OCI-LY7 (cell line): ENCODE results near the gene LRRC59. TPM values are rescaled to one million over a fixed set of nuclear protein-coding genes. Genes with fewer than 3 reads are reported as not detected.
A peak's percentile ranks its signal among the peaks of the same experiment; 100 is the strongest.

Experiments used
- BruUV-seq: library from RNA; stranded (reverse); fragments of 400-500 nt; replicated peaks from 2 replicates; lab custom pipeline; 2021; lab: Mats Ljungman, UMichigan
- CTCF ChIA-PET: fragments of 300-600 bp; sonication (Branson Sonifier 250); formaldehyde crosslinking; loops from one replicate; lab custom pipeline; 2022; ENCODE audit warnings: antibody characterized with exemption; ENCODE audit not compliant: unreplicated experiment; lab: Charles Lee
- POLR2A ChIA-PET: fragments of 300-600 bp; sonication (Branson Sonifier 250); formaldehyde crosslinking; loops from one replicate; lab custom pipeline; 2022; ENCODE audit warnings: antibody characterized with exemption; lab: Charles Lee
- DNase-seq: peaks from one replicate; pipeline ENCODE4 v3.0.0-alpha.2; 2015; ENCODE audit warnings: low spot score
- H2AFZ ChIP-seq: fragments of 200-600 bp; sonication (generic), shearing (Covaris generic); 2 replicates; pipeline ENCODE4 v1.6.1; 2014; ENCODE audit warnings: mild to moderate bottlenecking, antibody characterized with exemption, low read length, moderate library complexity
- H3K27ac ChIP-seq: fragments of 200-600 bp; sonication (generic); 2 replicates; pipeline ENCODE4 v1.5.1; 2014; ENCODE audit warnings: mixed run types, low read depth, mild to moderate bottlenecking, moderate library complexity, low read length, inconsistent platforms; ENCODE audit not compliant: poor library complexity, severe bottlenecking
- H3K36me3 ChIP-seq: fragments of 200-600 bp; sonication (generic); 2 replicates; pipeline ENCODE4 v1.6.1; 2014; ENCODE audit warnings: mild to moderate bottlenecking, antibody characterized with exemption, low read length, moderate library complexity, mixed read lengths; ENCODE audit not compliant: insufficient read depth
- H3K4me1 ChIP-seq: fragments of 200-600 bp; sonication (generic); 2 replicates; pipeline ENCODE4 v1.5.1; 2014; ENCODE audit warnings: mild to moderate bottlenecking, low read length; ENCODE audit not compliant: insufficient read depth, poor library complexity, severe bottlenecking
- H3K4me2 ChIP-seq: fragments of 200-600 bp; sonication (generic); 2 replicates; pipeline ENCODE4 v1.6.1; 2014; ENCODE audit warnings: mild to moderate bottlenecking, low read length
- H3K4me3 ChIP-seq: fragments of 200-600 bp; sonication (generic); 2 replicates; pipeline ENCODE4 v1.5.1; 2014; ENCODE audit warnings: mild to moderate bottlenecking, low read depth, low read length; ENCODE audit not compliant: poor library complexity, severe bottlenecking
- H3K79me2 ChIP-seq: fragments of 200-600 bp; sonication (generic); 2 replicates; pipeline ENCODE4 v1.6.1; 2016; ENCODE audit warnings: low read depth, mild to moderate bottlenecking, low read length, moderate library complexity, mixed read lengths; ENCODE audit not compliant: insufficient read depth
- H3K9me2 ChIP-seq: fragments of 200-600 bp; sonication (generic); 2 replicates; pipeline ENCODE4 v1.6.1; 2016; ENCODE audit warnings: mild to moderate bottlenecking, low read length, mixed read lengths; ENCODE audit not compliant: insufficient read depth
- H3K9me3 ChIP-seq: fragments of 200-600 bp; sonication (generic); 2 replicates; pipeline ENCODE4 v1.6.1; 2014; ENCODE audit warnings: mild to moderate bottlenecking, mixed run types, low read length, mixed read lengths
- H4K20me1 ChIP-seq: fragments of 200-600 bp; sonication (generic); 2 replicates; pipeline ENCODE4 v1.6.1; 2014; ENCODE audit warnings: mild to moderate bottlenecking, antibody characterized with exemption, low read length, moderate library complexity, mixed read lengths; ENCODE audit not compliant: insufficient read depth
- EZH2phosphoT487 ChIP-seq: fragments of 200-600 bp; sonication (generic); IDR thresholded peaks from 2 replicates; pipeline ENCODE4 v1.6.1; 2018; ENCODE audit warnings: low read depth, borderline replicate concordance, mild to moderate bottlenecking, mixed run types, antibody characterized with exemption, low read length, moderate library complexity, mixed read lengths
- intact Hi-C: fragments of 100-400 bp; cut with micrococcal nuclease; formaldehyde crosslinking; loops from one replicate; pipeline ENCODE4 v1.10.0; 2022; ENCODE audit not compliant: unreplicated experiment
- total RNA-seq, 2 experiments: library from RNA; depleted of rRNA in 1 of 2; stranded (reverse); fragments of >200 nt in 1 of 2; shearing (Covaris generic) in 1 of 2; gene quantifications; 2 replicates each; pipeline ENCODE4 v1.2.3, GENCODE V29; 2014 to 2022
- TF ChIP-seq, protein P1 (sequence below): fragments of 200-600 bp; sonication (generic); conservative IDR thresholded peaks from 2 replicates; pipeline ENCODE4 v1.5.1; 2014; ENCODE audit warnings: mild to moderate bottlenecking, antibody characterized with exemption, low read length, moderate library complexity, mixed read lengths

The LRRC59 gene
- total RNA-seq, 2 experiments from 2014 or later: 87.4 to 125 TPM

DNA sequence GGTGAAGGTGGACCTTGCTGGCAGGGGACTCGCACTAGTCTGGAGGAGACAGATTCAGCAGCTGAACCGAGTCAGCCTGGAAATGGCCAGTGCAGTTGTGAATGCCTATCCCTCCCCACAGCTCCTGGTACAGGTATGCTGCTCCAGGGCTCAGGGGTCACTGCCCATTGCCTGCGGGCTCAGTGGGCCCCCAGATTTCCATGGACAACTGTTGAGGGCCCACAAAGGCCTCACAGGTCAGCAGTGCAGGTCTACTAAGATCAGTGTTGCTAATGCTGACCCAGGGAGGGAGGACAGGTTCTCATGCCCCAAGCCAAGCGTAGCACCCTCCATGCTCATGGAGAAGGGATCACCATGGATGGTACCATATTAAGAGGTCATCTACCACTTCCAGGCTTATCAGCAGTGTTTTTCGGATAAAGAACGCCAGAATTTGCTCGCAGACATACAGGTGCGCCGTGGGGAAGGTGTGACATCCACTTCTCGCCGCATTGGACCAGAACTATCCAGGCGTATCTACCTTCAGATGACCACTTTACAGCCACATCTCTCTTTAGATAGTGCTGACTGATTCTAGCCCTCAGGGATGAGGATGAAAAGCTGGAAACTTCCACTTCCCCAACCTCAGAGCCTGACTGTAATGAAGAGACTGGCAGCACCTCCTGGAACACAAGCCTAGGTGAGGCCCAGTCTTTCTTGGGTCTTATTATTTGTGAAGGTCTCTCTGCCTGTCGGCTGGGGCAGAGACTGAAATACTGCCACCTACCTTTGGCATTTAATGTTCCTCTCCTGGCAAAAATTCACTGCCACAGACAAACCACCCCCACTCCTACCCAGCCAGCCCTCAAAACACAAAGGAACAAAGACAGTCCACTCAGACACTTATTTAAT lies 16.7 kb downstream of the LRRC59 start:
- Histone ChIP-seq H3K36me3 (peaks cover 96% of the 10 kb centered on the region), H3K27ac (no peak overlapping the region), H3K4me3 (no peak overlapping the region), H3K79me2 (no peaks in the 10 kb centered on the region), H3K4me2 (no peak overlapping the region), H3K9me3 (no peaks in the 10 kb centered on the region), H4K20me1 (no peaks in the 10 kb centered on the region), H2AFZ (no peak overlapping the region), H3K4me1 (no peaks in the 10 kb centered on the region), H3K9me2 (no peaks in the 10 kb centered on the region)
- DNase-seq: no peak
- POLR2A ChIA-PET: interaction anchor here (0.8 to 1.2 kb wide), 3 partner anchors 9 to 11 kb away, joined by 3 to 4 read pairs (median 4); no protein-coding TSS in a partner anchor
- TF ChIP-seq EZH2phosphoT487: no peak
- TF ChIP-seq, protein P1, sequence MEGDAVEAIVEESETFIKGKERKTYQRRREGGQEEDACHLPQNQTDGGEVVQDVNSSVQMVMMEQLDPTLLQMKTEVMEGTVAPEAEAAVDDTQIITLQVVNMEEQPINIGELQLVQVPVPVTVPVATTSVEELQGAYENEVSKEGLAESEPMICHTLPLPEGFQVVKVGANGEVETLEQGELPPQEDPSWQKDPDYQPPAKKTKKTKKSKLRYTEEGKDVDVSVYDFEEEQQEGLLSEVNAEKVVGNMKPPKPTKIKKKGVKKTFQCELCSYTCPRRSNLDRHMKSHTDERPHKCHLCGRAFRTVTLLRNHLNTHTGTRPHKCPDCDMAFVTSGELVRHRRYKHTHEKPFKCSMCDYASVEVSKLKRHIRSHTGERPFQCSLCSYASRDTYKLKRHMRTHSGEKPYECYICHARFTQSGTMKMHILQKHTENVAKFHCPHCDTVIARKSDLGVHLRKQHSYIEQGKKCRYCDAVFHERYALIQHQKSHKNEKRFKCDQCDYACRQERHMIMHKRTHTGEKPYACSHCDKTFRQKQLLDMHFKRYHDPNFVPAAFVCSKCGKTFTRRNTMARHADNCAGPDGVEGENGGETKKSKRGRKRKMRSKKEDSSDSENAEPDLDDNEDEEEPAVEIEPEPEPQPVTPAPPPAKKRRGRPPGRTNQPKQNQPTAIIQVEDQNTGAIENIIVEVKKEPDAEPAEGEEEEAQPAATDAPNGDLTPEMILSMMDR: peak; percentile 63
- CTCF ChIA-PET: interaction anchor here (0.6 kb wide), 1 partner anchor 335 kb away, joined by 3 read pairs; no protein-coding TSS in a partner anchor
- no TSS peak for BruUV-seq
- intact Hi-C loops: no loop called here

DNA sequence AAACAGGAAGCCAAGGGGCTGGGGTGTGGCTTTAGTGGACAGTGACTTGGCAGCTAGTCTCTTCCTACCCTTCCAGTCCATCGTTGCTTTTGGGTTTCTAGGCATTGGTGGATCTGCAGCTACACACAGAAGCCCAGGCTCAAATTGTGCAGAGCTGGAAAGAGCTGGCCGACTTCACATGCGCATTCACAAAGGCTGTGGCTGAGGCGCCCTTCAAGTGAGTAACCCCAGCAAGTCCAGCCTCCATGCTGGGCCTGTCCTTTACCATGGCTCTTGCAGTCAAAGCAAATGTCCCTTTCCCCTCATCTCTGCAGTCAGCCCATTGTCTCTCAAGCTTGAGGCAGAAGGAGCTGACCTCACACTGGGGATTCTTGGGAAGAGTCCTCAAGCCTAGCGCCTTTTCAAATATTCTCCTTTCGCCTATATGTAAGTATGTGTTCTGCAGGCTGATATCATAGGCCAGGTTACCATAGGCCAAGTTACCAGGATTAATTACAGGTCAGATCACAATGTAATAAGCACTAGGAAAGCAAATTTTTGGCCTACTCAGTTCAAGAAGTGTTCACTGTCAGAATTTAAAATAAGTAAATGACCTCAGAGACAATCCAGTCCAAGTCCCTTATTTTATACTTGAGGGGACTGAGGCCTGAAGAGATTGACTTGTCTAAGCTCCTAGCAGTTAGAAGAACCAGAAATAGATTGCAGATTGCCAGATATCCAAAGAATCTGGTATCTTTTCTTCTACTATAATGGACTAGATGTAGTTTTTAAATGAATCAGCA lies 17.8 kb downstream of the LRRC59 start:
- no TSS peak for BruUV-seq
- no peaks in the 10 kb centered on the region for H4K20me1 ChIP-seq
- peaks cover 93% of the 10 kb centered on the region for H3K36me3 ChIP-seq
- POLR2A ChIA-PET: interaction anchor here (0.8 kb wide), 1 partner anchor 11 kb away, joined by 4 read pairs; no protein-coding TSS in a partner anchor
- no peak overlapping the region for H3K4me2 ChIP-seq
- TF ChIP-seq, protein P1: no peak
- no peak for TF ChIP-seq EZH2phosphoT487
- no peaks in the 10 kb centered on the region for H3K9me2 ChIP-seq
- intact Hi-C loops: no loop called here
- no peak overlapping the region for H3K4me3 ChIP-seq
- no peak overlapping the region for H2AFZ ChIP-seq
- no peak for DNase-seq
- no peaks in the 10 kb centered on the region for H3K9me3 ChIP-seq
- no peaks in the 10 kb centered on the region for H3K79me2 ChIP-seq
- no peak overlapping the region for H3K27ac ChIP-seq
- CTCF ChIA-PET: no interaction called here
- H3K4me1 ChIP-seq: no peaks in the 10 kb centered on the region
